ENCODE results near the gene TMEM38A.
"Not testable (repeated sequence)": the region's sequence is repeated elsewhere in the genome, so short reads cannot be mapped to it uniquely, and the experiment has no call there.

The TMEM38A gene

DNA sequence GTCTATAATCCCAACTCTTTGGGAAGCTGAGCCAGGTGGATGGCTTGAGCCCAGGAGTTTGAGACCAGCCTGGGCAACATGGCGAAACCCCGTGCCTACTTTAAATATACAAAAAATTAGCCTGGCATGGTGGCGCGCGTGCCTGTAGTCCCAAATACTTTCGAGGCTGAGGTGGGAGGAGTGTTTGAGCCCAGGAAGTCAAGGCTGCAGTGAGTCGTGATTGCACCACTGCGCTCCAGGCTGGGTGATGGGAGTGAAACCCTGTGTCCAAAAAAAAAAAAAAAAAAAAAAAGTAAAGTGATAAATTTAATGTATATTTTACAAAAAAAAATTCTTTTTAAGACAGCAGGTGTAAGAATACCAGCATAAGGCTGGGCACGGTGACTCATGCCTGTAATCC is 17.6 kb downstream of the TMEM38A start:
- no peak for DNase-seq

DNA sequence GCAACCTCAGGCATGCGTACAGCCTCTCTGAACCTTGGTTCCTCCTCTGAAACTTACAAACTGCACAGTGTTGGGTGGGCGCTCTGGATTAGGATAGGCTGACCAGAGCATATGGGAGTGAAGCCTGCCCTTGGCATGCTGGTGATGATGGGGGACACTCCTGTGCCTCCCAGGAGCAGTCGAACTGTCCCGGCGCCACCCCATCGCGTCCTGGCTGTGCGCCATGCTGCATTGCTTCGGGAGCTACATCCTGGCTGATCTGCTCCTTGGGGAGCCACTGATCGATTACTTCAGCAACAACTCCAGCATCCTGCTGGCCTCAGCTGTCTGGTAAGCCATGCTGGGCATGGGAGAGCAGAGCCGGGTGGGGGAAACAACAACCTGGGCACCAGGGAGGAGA is 18.9 kb downstream of the TMEM38A start:
- DNase-seq = no peak

DNA sequence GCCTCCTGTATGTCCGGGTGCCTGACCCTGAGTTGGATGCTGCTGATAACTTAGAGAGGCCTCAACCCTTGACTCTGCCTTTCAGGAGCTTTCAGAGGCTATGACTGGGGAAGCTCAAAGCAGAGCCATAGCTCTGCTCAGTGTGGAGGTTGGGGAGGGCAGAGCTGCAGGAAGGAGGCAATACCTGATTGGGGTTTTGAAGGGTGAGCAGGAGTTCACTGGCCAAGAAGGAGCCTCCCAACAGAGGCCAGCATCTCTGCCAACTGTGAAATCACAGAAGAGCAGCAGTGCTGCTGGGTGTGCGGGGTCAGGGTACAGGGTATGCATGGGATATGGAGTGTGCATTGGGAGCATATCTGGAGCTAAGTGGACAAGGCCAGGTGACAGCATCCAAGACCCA is 21.6 kb downstream of the TMEM38A start:
- DNase-seq = no peak

DNA sequence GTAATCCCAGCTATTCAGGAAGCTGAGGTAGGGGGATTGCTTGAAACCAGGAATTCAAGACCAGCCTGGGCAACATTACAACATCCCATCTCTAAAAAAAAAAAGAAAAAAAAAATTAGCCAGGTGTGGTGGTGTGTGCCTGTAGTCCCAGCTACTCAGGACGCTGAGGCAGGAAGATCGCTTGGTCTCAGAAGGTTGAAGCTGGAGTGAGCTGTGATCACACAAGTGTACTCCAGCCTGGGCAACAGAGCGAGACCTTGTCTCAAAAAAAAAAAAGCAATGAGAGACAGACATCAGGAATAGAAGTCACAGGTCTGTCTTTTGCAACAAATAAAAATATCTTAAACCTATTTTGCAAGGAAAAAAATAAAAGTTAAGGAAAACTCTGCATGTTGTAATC is 23.3 kb downstream of the TMEM38A start:
- DNase-seq = no peak

DNA sequence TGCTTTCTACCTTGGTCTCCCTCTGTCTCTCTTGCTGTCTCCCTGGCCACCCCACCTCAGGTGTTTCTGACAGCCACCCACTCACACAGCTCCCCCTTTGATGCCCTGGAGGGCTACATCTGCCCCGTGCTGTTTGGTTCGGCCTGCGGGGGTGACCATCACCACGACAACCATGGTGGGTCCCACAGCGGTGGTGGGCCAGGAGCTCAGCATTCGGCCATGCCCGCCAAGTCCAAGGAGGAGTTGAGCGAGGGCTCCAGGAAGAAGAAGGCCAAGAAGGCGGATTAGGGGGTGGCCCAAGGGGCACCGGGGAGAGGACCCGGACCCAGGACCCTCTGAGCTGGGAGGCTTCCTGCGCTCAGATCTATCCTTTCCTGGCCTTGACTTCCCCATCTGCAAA is 27.1 kb downstream of the TMEM38A start:
- no peak for DNase-seq

DNA sequence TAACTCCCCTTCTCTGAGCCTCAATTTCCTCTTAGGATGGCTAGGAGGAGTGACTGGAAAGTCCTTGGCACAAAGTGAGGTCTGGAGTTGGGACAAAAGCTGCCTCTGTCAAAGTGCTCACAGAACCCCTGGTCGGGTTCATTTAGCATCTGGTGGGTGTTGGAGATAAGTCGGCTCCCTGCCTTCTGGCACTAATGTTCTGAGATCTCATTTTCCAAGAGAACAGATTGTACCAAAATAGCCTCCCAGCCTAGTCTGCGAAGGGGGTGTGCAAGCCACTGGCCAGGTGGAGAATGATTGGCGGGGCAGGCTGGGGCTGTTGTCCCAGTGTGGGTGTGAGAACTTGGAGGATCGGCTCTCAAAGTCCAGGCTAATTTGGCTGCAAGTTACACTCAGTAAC is 38.0 kb downstream of the TMEM38A start:
- no peak for DNase-seq

DNA sequence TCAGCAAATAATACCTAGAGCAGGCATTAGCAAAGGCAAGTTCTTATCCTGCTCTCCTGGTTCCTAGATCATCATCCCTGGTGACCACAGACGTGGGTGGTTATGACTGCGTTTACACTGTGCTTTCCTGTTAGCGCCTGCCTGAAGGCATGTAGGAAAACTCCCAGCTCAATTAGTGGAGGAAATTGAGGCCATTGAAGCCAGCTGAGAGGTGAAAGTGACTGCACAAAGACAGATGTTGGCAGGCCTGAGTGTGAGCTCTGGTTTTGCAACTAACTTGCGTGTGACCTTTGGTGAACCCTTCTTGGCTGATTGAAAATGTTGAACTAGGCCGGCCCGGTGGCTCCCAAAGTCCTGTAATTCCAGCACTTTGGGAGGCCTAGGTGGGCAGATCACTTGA is 41.2 kb downstream of the TMEM38A start:
- no peak for DNase-seq

DNA sequence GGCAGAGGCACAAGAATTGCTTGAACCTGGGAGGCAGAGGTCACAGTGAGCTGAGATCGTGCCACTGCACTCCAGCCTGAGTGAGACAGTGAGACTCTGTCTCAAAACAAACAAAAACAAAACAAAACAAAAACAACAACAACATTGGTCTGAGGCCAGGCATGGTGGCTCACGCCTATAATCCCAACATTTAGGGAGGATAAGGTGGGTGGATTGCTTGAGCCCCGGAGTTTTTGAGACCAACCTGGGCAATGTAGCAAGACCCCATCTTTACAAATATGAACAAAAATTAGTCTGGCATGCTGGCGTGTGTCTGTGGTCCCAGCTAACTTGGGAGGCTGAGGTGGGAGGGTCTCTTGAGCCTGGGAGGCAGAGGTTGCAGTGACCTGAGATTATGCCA is 42.7 kb downstream of the TMEM38A start:
- DNase-seq = no peak

DNA sequence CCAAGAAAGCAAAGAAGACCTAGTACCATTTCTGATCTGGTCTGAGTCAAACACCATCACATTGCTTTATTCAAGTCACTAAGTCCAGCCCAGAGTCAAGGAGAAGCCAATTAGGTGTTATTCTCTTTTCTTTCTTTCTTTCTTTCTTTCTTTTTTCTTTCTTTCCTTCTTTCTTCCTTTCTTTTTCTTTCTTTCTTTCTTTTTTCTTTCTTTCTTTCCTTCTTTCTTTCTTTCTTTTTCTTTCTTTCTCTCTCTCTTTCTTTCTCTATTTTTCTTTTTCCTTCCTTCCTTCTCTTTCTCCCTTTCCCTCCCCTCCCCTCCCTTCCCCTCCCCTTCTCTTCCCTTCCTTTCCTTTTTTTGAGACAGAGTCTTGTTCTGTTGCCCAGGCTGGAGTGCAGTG is 49.9 kb downstream of the TMEM38A start:
- DNase-seq = not testable (repeated sequence)

DNA sequence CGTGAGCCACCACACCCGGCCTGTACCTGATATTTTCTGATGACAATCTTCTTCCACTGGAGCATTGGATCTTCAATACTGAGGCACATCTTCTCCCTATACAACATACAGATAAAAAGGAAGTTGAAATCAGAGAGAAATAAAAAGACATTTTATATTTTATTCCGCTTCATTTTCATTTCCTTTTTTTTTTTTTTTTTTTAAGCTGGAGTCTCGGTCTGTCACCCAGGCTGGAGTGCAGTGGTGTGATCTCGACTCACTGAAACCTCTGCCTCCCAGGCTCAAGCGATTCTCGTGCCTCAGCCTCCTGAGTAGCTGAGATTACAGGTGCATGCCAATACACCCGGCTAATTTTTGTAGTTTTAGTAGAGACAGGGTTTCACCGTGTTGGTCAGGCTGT is 51.4 kb downstream of the TMEM38A start:
- DNase-seq = not testable (repeated sequence)

DNA sequence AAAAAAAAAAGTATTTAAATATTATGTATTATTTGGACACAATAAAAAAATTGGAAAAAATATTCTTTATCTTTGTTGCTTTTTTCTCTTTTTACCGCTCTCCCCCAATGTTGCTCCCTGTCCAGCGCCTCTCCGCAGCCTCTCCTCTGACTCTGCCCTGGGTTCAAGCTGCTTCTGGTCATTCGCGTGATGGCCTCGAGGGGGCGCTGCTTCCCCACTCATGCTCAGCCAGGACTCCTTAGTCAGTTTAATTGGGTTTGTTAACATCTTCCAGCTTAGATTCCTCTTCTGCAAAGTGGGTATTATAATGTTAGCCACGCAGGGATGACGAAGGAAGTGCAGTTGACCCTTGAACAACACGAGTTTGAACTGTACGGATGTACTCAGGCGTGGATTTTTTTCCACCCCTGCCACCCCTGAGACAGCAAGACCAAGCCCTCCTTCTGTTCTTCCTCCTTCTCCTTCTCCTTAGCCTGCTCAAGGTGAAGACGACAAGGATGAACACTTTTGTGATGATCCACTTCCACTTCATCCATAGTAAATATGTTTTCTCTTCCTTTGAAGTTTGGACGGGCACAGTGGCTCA is 53.9 kb downstream of the TMEM38A start:
- peak; percentile 60 for DNase-seq

DNA sequence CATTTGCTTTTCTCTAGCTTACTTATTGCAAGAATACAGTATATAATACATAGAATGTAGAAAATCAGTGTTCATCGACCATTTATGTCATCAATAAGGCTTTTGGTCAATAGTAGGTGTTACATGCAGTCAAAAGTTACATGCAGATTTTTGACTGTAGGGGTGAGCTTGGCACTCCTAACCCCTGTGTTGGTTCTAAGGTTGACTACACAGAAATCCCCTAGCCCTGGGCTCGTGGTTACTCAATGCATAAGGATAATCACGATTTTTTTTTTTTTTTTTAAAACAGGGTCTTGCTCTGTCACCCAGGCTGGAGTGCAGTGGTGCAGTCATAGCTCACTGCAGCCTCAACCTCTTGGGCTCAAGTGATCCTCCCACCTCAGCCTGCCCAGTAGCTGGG is 54.7 kb downstream of the TMEM38A start:
- DNase-seq = no peak

DNA sequence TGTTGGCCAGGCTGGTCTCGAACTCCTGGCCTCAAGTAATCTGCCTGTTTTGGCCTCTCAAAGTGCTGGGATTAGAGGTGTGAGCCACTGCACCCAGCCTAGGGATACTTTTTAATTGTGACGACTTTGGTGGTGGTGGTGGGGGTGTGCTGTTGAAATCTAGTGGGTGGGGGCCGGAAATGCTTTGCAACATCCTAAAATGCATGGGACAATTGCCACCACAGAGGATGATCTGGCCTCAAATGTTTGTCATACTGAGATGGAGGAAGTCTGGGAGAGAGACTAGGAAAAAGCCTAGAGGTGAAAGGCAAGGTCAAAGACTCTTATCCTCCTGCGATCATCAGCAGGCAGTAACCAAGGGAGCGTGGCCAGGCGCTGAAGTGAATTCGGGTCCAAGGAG is 60.1 kb downstream of the TMEM38A start:
- DNase-seq = no peak

DNA sequence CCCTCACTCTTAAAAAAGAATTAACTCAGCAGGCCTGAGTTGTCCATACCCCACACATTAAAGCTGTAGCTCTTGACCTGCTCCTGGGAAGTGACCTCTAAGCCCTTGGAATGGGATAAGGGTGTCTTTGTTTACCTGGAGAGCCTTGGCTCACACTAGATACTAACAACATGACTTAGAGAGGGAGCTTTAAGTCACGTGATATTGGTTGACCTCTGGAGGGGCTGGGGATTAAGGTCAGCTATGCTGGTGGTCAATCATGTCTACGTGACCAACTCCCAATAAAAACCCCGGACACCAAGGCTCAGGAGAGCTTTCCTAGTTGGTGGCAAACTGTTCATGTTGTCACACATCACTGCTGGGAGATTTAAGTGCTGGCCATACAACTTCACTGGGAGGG is 61.7 kb downstream of the TMEM38A start:
- DNase-seq = no peak

DNA sequence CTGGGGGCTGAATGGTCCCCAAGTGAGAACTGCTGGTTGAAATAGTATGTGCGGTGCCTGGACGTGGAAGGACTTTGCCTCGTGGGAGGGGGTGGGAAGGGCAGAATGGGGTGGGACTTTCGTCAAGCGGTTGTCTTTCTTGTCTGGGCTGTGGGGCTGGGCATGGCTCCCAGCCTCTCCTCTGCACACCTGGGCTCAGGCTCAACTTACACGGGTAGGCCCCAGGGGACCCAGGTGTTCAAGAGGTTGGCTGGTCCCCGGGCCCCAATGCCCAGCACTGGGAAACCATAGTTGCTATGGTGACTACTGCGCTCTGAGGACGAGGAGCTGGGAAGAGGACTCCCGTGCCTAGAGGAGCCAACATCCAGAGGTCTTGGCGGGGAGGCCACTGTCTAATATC is 66.0 kb downstream of the TMEM38A start:
- DNase-seq = peak; percentile 57

DNA sequence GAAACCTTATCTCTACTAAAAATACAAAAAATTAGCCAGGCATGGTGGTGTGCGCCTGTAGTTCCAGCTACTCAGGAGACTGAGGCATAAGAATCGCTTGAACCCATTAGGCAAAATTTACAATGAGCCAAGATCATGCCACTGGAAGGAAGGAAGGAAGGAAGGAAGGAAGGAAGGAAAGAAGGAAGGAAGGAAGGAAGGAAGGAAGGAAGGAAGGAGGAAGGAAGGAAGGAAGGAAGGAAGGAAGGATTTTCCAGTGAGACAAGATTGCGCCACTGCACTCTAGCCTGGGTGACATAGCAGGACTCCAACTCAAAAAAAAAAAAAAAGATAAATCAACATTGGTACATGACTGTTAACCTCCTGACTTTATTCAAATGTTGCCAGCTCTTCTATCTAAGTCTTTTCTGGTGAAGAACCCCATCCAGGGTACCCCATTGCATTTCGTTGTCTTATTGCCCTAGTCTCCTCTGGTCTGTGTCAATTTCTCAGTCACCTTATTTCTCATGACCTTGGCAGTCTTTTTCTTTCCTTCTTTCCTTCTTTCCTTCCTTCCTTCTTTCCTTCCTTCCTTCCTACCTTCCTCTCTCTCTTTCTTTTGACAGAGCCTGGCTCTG is 74.8 kb downstream of the TMEM38A start:
- DNase-seq = not testable (repeated sequence)

DNA sequence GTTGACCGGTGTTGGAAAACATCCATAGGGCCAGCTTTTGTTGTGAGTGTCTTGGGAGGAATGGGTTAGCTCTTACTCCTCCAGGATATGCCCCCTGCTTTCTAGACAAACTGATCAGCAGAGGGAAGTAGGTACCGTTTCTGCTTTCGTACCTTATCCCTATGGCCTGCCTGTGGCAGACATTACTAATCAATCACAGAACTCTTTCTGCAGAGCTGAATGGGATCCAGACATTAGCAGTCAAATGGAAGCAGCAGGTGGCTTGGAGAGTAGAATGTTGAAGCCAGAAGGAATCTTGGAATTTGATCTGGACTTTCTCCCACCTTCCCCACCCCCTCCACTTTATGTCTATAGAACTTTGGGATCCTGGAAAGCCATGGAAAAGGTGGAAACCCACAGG is 75.8 kb downstream of the TMEM38A start:
- no peak for DNase-seq

DNA sequence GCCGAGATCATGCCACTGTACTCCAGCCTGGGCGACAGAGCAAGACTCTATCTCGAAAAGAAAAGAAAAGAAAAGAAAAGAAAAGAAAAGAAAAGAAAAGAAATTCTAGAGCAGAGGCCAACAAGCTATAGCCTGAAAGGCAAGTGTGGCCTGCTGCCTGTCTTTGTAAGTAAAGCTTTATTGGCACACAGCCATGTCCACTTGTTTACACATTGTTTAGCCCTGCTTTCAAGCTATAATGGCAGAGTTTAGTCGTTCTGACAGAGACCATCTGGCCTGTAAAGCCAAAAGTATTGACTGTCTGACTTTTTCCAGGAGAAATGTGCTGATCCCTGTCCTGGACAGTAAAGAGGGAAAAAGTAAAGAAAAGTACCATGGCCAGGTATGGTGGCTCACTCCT is 77.0 kb downstream of the TMEM38A start:
- peak; percentile 71 for DNase-seq

DNA sequence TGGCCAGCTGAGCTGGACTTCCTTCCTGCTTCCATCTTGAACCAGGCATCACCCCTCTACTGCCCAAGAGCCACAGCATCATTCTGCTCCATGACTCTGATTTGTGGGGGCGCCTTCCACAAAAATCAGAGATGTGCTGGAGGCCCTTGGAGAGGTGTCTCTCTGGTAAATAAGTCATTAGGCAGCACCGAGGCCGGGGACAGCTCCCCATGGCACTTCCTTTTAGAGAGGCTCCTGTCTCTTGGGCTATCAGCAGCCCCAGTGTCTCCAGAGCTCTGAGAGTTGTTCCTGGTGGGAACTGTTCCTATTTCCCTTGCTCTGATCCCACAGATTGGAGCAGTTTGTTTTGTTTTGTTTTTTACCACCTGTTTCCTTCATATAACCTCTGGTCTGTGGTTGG is 78.6 kb downstream of the TMEM38A start:
- no peak for DNase-seq

Measured in NCI-H1092 treated with DMSO at 0.1 percent for 48 hours (cell line).